ENCODE results near the gene ZMIZ1.

Gene ZMIZ1

DNA sequence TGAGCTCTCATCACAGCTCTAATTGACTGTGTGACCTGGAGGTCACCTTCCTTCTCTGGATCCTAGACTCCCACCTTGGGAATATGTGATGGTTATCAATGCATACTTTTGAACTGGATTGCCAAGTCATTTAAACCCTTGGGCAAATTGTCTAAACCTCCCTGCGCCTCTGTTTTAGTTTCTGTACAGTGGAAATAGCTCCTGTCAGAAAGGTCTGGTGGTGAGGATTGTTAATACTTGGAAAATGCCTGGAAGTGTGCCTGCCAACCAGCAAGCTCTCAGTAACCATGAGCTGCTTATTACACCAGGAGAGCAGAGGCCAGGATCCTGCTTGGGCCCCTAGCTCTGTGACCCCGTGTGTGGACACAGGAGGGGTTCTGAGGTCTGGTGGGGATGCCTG, 169.8 kb downstream of the ZMIZ1 start:
- DNase-seq: no peak

DNA sequence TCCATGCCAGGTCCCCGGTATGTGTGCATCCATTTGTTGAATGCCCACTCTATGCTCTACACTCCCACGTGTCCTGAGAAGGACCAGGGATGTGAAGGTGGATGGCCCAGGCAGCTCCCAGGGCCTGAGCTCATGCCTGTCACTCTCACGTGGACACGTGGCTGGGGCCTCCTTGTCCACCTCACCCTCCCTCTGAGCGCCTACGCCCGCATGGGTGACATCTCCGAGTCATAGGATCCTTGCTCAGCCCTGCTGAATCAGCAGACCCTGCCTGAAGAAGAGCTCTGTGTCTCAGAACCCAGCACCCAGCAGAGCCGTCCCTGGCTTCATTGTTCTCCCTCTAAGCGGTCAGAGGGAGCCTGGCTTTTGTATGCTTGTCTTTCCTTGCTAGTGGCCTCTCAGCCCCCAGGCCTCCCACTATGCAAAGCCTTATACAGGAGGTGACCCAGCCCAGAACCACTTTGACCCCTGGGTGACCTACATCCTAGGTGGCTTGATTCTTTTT, 170.6 kb downstream of the ZMIZ1 start:
- no peak for DNase-seq

DNA sequence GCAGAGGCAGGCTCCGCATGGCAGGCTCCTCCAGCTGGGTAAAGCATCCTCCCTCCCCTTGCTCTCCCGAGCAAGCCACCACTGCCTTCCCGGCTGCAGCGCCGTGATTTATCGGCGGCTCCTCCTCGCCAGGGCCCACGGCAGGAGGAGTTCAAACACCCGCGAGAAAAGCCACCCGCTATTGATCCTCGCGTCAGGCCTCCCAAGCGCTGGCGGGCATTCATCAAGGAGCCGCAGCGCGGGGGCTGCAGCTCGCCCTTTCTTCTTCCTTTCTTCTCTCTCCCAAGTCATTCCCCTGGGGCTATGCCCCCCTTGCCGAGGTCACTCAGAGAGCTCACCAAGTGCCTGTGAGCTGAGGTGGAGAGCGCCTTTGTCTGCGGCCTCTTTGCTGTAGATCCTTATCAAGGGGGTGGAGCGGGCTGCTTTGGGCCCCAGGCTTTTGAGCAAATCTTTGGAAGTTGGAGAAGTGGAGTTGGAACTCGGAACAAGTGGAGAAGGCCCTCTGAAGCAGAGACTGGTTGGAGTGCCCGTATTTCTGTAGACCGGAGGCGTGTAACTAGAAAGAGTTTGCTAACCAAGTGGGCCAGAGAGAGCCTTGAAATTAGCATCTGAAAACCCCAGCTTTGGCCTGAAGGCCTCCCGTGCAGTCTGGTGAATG, 171.3 kb downstream of the ZMIZ1 start:
- no peak for DNase-seq

DNA sequence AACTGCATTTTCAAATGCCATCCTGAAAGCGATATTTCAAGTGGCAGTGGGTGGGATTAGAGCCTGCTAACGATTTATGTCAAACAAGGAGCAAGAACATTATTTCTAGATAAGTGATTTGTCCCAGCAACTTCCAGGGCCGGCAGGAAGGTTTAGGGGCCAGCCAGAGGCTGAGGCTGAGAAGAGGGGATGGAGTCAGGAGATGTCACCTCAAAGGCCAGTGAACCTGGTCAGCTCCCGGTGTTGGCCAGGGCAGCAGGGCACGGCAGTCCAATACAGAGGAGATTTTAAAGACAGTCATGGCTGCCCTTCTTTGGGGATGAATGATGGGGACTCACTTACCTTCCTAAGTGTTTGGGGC, 172.8 kb downstream of the ZMIZ1 start:
- no peak for DNase-seq

DNA sequence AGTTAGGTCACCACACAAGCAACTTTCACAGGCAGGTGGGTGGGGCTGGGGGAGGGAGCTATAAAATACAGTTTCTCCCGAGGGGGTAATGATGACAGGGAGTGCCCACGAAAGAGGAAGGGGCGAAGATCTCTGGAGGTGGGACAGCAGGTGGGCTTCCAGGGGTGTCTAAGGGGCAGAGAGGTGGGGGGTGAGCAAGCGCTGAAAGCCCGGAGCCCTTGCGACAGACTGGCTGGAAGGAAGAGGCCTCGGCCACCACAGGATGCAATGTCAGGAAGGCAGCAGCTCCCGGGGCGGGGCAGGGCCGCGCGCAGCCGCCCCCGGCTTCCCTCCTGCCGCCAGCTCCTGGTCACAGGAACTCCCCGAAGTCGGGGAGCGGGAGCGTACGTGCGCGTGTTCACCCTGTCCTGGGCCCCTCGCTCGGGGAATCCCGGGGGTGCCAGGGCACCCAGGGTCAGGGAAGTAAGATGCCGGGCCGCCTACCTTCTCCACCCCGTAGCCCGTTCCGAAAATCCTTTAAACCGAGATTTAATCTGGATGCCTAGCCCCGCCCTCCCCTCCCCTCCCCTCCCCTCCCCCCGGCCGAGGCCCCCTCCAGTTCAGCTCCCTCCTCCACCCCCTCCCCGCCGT, 173.3 kb downstream of the ZMIZ1 start:
- no peak for DNase-seq

DNA sequence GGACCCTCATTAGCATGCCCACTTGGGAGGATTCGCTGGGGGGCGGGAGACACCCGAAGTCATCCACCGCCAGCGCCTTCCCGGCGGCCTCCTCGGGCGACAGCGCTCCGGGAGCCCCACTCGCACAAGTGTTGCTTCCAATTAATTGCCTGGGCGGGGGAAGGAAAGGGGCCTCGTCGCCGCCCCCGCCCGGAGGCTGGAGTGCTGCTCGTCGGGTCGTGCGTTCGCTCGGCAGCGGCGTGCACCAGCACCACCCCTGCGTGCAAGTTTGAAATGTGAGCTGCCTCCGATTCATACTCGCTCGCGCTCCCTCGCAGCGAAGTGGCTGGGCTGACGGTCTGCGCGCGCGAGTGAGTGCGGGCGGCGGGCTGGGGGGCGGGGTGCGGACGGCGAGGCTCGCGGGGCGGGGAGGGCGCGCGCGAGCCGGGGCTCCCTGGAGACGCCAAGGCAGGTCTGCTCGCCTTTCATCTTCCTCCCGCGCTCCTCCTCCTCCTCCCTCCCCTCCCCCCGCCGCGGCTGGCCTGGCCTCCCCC, 173.9 kb downstream of the ZMIZ1 start:
- no peak for DNase-seq

DNA sequence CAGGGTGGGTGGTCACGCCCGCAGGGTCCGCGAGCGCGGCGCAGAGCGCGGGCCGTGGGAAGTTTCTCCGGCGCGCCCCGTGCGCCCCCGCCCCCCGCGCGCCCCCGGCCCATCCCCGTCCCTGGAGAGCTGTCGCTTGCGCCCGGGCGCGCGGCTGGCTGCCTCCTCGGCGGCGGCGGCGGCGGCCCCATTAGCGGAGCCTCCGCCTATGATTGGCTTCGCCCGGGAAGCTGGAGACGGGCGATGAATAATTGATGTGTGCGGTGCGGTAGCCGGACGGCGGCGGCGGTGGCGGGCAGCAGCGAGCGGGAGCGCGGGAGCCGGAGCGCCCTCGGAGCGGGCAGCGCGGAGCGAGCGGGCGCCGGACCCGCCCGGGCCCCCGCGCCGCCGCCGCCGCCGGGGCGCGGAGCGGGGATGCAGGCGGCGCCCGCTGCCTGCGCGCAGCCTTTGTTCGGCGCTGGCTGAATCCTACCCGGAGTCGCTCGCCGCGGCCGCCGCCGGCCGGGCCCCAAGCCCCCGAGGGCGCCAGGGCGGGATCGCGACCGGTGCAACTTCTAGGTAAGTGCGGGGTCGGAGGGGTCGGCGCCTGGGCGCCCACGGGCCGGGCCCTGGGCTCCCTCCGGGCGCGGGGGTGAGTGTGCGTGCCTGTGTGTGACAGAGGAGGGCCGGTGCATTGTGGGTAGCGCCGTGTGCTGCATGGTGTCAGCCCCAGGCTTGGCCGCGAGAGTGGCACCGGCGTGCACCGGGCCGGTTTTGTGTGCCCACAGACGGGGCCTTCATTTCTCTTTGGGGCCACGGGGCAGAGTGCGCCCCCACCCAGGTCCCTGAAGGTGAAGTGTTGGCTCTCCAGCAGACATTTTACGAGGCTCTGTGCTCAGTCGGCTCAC, 174.7 kb downstream of the ZMIZ1 start:
- DNase-seq: no peak

DNA sequence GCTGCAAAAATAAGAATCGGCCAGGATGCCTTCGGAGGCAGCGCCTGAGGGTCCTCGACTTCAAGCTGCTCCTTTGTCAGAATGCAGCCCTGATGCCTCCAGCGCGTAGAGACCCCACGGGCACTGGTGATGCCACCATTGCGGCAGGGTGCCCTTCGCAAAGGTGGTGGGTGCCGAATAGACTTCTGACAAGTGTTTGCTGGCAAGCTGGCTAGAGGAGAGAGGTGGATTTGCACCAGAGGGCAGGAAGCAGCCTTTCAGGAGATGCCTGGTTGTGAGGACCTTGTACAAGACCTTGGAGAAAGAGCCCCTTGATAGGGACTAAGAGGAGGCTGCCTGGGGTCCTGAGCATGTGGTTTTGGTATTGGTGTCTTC, 175.3 kb downstream of the ZMIZ1 start:
- no peak for DNase-seq

DNA sequence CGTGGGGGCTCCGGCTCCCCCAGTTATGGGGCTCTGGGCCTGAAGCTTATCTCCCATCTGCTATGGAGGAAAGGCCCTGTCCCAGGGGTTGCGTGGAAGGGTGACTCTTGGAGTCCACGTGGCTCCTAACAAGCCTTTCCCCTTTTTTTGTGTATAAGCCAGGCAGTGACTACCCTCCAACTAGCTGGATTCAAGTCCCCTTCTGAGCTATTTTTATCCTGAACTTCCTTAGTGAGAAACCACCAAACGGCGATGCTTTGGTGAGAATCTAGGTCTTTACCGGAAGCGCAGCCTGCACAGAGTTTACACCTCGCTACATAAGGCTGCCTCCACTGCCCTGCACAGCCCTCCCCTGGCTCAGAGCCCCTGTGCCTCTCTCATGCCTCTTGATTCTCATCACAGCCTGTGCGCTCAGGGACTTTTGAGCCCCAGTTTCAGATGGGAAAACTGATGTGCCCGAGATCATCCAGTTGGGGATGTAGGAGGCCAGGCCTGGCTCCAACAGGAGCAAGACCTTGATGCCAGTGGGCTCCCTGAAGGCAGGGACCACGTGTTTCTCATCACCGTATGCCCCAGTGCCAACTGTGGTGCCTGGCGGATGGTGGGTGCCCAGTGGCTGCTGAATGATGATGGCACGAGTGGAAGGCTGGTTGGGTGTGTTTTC, 176.2 kb downstream of the ZMIZ1 start:
- no peak for DNase-seq

DNA sequence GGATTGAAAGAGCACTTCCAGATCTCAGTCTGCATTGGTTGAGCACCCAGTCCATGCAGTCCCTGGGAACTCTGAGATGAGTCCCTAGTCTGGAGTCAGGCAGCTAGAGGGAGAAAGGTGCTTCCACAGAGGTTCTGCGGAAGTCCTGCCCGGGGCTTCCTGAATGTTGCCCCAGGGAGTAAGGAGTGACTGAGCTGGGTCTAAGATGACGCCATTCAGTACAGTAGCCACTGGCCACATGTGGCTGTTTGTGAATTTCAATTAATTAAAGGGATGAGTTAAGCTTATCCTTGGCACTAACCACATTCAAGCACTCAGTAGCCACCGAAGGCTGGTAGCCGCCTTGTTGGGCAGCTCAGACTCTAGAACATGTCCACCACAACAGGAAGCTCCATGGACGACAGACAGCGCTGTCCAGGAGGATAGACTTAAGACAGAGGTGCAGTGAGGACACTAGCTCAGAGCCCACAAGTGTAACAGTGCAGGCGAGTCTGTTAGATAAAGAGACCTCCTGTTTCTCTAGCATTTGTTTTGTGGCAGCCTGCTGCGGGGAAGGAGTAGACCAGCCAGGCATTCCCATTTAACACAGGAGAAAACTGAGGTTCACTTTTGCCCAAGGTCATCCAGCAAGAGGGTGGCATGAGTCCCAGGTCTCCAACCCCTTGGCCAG, 176.9 kb downstream of the ZMIZ1 start:
- no peak for DNase-seq

DNA sequence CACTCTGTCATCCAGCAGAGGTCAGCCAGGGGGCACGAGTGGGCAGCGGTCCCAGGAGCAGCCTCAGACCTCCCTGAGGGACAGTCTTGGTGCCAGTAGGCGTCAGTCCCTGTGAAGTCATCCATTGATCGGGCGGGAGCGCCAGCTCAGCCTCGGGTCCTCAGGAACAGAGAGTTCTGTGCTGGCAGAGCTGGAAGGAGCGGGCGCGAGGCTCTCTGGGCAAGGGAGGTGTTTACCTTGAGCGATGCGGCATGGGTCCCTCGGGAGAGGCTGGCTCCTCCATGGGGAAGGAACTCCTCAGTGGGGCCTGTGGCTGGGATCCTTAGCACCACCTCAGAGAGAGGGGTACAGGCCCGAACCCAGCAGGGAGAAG, 177.4 kb downstream of the ZMIZ1 start:
- DNase-seq: no peak

DNA sequence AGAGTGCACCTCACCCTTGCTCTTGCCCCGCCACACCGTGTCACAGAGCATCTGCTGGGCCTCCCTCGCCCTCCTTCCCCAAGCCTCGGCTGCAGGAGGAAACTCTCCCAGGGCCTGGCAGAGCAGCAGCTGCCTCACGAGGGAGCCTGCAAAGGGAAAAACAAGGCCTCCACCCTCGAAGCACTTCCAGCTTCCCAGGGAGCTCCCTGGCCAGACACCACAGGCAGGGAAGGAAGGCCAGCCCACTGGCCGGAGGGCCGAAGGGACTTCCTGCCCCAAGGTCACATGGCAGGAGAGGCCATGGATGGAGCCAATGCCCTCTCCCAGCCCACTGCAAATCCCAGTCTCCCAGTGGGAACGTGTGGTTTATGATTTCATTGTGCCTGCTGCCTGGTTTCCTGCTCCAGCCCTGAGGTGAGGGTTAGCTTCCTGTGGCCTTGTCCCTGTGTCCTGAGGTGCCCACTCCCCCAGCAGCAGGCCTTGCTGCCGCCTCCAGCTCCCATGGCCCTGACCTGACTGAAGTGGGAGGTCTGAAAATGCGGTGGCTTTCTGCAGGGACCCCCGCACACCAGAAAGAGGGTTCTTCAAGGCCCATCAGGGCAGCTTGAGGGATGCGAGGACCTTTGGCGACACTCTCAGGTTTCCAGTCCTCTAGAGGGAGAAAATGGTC, 178.0 kb downstream of the ZMIZ1 start:
- no peak for DNase-seq

DNA sequence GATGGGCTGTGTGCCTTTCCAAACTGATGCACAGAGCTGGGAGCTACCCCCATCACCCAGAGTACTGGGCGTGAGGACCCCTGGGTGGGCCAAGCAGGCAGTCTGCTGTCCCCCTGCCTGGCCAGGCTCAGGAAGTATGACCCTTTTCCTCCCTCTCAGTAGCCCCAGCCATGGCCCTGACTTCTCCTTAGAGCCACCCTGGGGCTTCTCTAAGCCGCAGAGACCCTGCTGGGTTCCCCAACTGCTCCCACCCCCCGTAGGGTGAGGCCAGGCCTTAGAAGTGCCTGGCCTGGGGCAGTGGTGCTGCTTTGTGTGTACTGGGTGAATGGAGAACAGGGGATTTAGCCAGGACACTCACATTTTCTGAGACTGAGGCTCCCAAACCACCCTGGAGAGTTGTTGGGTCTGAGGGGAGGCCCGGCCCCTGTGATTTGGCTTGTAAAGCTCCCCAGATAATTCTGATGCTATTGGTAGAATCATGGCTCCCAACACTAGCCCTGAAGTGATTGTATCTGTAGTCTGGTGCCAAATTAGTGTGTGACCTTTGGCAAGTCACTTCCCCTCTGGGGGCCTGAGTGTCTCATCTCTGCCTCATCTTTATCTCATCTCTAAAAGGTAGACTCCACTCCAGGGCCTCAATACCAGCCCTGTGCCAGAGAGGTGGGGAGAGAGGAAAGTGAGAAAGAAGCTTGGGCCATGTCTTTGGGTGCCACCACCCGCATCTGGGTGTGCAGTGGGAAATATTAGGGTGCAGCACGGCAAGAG, 178.8 kb downstream of the ZMIZ1 start:
- no peak for DNase-seq

DNA sequence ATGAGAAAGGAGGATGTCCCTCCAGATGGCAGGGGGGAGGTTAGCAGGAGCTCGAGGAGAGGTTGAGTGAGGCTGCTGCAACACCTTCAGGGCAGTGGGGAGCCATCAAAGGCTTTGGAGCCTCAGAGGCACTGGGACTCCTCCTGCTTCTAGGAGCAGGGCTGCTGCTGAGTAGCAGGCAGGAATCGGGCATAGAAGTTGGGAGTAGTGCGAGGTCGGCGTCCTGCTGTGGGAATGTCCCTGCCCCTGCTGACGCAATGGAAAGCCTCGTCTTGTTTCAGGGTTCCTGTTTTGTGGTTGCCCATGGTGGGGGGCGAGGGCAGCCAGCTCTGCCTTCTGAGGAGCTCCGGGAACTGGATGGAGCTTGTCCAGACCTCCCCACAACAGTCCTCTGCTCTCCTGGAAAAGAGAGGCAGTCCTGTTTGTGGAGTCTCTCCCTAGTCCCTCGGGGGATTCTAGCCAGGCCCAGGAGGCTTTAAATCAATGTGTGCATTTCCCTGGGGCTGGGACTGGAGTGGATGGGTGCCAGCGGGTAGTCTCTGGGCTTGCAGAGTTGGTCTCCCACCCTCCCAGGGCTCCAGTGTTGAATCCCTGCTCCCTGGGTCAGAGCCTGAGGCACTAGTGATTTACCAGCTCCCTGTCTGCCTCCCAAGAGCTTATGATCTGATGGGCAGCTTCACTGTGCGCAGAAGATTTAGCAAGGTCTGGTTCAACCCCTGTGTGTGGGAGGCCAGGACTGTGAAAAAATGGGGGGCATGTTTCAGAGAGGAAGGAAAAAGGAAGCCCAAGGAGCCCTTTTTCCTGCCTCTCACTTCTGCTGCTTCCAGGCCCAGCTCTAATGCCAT, 179.8 kb downstream of the ZMIZ1 start:
- no peak for DNase-seq

DNA sequence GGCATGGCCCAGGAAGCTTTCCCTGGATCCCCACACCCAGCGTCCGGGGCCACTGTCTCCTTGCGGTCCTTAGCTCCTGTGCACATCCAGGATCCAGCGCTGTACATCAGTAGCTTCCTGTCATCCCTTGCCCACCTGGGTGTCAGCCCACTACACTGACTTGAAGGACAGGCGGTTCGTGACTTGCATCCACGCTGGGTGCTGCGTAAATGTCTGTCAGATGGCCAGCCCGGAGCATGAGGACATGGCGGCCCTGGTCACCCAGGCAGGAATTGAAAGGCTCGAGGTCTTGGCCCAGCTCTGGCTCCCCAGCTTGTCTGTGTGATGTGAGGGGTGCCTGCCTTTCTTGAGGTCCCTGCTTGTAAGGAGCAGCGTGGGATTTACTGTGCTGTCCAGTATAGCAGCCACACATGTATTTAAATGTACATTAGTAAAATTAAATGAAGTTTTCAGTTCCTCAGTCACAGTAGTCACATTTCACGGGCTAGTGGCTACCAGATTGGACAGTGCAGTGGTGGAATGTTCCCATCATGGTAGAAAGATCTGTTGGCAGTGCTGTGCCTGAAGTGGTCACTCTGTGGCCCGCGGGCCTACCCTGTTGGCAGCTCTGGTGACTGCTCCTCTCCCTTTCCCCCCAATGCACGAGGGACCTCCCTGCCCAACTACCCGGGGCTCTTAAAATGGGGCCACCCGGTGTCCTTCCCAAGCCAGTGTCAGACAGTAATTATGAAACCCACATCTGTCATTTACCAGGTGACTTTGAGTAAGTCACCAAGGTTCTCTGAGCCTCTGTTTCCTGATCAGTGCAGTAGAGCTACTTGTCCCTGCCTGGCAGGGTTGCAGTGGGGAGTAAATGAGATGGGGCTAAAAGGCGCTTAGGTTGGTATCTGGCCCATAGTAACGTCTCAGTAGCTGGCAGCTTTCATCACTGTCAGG, 180.7 kb downstream of the ZMIZ1 start:
- no peak for DNase-seq

DNA sequence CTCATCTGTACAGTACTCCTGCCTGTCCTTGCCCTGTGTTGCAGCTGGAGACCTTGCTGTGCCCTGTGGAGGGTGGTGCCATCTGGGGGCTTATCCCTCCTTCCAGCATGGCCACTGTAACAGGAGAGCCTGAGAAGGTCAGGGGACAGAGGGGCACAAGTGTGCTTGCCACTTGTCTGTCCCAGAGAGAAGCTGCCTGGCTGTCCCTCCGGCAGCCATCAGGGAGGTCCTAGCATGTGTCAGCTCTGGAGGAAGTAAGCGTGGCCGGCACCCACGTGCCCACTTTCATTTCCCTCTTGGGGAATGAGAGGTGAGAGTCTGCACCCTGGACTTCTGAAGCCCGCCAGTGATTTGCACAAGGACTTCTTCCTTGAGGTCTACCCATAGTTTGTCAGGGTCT, 181.5 kb downstream of the ZMIZ1 start:
- no peak for DNase-seq

DNA sequence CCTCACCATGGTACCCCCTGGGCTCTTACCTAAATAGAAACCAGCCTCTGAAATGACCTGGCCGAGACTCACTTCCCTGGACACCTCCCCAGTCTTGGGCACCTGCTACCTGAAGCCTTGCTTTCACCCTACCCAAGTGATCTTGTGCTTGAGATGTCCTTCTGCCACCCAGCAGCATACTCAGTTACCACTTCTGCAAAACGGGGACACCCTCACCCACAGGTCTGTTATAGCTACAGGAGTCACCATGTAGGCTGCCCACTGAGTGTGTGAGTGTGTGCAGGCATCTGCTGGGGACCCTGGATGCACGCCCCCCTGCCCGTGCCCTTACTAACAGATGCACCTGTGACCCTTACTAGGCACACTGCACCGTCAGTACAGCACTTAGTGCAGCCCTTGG, 183.7 kb downstream of the ZMIZ1 start:
- DNase-seq: no peak

DNA sequence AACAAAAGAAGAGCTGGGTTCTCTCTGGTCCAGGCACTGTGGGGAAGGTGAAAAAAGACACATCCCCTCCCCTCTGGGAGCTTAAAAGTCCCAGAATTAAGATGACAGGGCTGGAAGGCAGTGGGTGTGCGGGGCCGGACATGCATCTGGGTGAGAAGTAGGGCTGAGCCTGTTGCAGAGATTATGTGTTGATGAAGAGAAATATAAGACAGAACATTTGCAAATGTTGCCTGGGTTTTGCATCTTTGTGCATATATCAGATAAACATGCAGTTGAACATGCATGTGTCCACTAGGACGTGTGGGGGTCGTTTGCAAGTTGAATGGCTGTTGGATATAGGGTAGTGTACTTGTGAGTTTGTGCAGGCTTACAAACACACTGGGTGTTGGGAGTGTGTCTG, 184.2 kb downstream of the ZMIZ1 start:
- no peak for DNase-seq

DNA sequence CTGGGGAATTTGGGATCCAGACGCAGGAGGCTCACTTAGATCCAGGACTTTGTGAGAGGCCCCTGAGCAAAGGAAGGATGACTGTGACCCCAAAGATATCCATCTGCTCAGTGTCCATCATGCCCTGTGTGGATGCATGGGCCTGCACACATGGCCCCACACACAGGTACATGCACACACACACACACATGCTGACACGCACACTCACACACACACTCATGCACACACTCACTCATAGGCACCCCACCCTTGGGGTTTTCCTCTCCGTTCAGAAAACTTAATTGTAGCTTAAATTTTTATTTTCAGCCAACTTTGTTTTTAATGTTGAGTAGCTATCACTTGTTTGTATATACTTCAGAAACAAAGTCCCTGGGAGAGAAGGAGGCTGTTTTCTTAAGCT, 184.9 kb downstream of the ZMIZ1 start:
- no peak for DNase-seq

All from SHP77 treated with DMSO at 0.1 percent for 48 hours (cell line).